Raji (cell line): ENCODE measurements around the gene CHAT.

Experiments used
- POLR2A ChIP-seq: IDR thresholded peaks from 2 replicates; pipeline ENCODE4 v1.6.1; 2011; ENCODE audit warnings: low read depth, low read length, control low read depth; ENCODE audit not compliant: insufficient read depth

CHAT gene

DNA sequence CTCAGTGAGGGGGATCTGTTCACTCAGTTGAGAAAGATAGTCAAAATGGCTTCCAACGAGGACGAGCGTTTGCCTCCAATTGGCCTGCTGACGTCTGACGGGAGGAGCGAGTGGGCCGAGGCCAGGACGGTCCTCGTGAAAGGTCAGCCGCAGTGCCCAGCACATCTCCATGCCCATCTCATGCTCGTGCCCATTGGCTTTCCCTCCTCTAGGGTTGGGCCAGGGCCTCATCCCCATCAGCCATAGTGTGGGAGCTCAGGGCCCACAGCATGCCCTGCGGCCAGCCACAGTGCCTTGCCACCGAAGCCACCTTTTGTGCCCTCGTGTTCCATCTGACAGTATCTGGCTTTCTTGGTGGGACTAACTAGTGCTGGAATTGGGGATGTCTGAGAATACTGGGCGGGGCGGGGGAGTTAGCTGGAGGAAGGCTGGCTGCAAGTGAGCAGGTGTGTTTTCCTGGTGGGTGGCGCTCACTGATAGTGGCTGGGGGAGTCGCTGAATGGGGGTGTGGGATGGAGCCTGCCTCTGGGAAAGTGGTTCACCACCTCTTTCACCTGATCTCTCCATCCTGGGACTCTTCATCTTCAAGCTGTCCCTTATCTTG is 13.9 kb downstream of the CHAT start:
- no peak for TF ChIP-seq POLR2A

DNA sequence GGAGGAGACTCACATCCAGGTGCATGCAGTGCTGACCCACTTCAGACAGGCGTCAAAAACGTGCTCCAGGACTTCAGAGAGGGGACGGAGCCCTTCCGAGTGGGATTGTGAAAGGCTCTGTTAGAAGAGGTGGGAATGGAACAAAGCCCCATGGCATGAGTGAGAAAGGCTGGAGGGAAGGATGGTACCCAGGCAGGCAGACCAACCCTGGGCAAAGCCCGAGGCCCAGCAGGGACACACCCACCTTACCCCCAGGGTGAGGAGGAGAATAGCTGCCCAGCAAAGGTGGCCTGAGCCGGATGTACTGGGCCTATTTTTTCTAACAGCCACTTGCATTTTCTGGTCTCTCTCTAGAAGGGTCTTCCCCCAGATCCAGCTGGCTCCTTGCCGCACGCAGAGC is 14.8 kb downstream of the CHAT start:
- TF ChIP-seq POLR2A, result no peak

DNA sequence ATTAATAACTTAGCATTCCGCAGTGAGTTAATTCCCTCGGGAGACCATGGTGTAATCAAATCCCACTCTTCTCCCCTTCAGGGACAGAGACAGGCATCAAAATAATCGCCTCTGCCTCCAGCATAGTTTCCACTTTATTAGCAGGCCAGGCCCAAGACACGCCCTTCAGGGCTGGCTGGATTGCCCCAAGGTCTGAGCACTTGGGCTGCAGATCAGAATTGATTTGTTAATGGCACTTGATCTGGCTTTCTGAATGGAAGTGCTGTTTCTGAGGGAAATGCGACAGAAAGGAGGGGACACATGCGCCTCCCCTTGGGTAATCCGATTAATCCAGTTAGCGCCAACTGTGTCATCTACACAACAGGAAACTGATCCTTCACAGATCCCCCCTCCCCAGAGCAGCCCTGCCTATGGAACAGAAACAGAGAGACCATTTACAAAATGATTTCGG is 15.6 kb downstream of the CHAT start:
- TF ChIP-seq POLR2A, result no peak

DNA sequence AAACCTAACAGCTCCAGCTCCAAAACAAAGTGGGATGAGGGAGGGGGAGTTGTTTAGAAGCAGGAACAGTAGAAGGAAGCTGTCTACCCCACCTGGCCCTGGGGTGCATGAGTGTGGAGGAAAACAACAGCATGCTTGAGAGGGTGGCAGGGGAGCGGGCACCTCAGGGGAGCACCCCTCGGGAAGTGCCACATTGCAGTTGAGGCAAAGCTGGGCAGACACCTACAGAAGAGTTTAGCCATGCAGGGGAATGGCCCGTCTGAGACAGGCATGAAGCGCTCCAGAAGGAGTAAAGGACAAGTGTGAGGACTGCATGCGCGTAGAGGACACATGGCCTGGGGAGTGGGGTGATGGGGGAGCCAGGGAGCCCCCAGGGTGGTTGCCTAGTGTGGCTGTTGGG is 18.1 kb downstream of the CHAT start:
- no peak for TF ChIP-seq POLR2A

DNA sequence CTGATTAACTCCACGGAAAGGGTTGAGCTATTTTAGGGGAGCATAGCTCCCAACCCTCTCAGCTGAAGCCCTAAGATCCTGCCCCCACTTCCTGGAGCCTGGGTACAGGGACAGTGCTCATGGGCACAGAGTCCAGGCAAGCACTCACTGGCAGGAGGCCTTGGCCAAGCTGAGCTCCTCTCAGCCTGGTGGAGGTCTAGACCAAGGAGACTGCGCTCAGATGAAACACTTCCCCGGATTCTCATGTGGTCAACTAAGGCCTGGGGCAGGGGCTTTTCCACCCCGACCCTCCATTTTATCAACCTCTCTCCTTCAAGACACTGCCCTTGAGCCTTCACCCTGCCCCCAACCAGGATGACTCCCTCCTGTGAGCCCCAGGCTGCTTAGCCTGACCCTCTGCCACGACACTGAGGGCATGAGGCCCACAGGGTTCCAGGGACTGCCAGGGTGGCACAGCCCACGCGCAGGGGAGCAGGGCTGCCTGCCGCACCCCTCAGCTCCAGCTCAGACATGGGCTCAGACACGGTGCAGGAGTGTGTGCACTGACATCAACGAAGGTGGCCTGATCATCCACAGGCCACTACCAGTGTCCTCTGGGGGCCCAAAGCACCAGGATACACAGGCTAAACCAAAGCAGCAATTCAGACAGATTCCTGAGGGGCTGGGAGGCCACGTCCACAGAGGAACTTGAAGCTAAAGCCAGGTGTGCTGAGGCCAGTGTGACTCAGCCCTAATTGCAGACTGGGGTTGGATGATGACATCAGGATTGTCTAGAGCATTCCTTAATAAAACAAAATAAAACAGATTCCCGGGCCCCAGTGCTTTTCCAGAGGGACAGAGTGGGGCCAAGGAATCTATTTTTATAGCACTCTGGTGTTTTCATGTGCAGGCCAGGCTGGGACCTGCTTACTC is 18.8 kb downstream of the CHAT start:
- TF ChIP-seq POLR2A, result no peak

DNA sequence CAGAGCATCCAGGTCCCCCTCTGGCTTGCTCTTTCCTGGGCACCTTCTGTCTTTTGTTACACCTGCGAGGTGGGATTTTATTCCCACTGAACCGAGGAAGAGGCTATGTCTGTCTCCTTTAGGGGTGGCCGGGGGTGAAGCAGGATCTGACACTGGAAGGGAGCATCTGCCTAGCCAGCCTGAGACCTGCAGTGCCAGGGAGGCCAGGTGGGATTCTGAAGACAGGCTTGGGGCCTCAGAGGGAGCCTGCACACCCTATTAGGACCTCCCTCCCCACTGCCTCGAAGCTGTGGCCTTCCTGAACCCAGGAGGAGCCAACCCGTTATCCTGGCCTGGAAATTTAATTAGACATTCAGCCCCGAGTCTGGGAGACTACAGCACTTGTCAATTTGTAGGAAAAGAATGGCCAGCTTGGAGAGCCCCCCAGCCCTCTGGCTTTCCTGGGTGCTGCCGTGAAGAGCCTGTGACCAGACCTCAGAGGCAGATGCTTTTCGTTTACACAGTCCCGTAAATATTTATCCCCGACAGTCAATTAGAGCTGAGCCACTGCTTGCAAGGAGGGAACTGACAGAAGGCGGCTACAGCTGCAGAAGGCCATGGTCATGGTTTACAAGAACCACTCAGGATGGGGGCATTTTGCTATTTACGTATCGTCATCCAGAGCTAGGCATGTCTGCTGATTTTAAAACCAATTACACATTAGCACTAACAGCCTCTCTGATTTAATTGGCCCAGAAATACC is 19.7 kb downstream of the CHAT start:
- TF ChIP-seq POLR2A, result no peak

DNA sequence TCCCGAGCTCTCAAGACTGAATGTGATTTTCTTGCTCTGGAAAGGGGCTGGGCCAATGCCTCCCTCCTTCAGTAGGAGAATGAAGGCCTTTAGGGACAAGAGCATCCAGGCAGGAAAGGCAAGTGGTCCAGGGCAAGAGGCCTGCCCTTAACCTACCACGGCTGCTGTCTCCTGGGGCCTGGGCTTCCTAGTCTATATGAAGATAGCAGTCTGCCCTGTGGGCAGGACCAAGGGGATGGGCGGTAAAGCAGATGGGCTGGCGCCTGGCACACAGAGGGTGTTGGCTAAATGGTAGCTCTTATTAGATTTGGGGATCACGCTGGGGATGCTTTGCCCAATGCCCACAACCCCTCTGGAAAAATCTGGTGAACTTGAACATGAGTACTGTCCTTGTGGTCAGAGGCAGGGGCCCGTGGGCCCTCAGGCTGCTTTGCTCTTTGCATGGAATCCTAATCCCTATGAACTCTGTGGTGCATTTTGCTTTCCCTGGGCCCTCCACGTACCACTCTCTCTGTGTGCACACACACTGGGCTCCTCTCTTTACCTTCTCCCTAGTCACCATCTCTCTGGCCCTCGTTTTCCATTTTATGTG is 20.3 kb downstream of the CHAT start:
- TF ChIP-seq POLR2A, result no peak

DNA sequence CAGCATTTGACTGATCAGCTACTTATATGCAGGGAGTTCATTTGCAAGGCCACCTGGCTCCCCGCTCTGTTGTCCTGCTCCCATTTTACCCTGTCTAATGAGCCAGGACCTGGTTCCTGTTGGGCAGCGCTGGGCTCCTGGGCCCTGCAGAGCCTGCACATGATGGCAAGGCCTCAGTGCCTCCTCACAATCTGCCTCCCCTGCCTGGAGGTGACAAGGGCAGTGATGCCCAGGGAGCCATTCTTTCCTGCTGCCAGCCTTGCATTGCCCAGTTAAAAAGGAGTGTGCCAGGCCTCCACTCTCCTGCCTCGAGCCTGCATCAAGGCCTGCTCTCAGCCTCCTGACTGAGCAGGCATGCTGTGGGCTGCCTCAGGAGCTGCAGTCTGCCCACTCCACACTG is 28.5 kb downstream of the CHAT start:
- TF ChIP-seq POLR2A, result no peak

DNA sequence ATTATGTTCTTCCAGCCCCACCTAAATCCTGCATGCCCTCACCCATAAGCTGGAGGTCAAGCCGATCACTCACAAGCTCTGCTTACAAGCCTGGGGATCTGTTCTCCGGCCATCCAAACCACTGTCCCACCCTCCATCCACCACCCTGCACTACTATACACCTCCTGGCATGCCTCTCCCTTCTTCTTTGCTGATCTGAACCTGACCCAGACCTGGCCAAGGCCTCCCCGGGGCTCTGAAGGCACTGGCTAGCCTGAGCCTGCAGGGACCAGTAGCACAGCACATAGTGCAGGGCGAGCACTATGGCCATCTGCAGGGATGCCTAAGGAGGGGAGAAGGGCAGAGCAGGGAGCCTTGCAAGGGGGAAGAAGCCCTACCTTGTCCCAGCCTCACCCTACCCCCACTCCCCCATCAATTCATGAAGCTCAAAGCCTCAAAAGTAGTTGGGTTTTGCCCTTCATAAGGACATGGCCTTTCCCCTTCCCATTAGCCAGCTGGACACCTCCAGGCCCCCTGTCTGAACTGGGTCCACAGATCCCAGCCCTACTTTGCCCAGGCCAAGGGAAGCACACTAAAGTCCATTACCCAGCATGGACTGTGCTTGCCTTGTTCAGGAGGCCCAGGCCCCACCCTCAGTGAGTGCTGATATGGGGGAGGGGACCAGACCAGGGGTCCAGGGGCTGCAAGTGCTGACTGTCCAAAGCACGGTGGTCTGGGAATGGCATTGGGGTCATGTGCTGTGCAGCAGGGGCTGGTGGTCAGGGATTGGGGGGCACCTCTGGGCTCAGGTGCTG is 29.6 kb downstream of the CHAT start:
- TF ChIP-seq POLR2A, result no peak

DNA sequence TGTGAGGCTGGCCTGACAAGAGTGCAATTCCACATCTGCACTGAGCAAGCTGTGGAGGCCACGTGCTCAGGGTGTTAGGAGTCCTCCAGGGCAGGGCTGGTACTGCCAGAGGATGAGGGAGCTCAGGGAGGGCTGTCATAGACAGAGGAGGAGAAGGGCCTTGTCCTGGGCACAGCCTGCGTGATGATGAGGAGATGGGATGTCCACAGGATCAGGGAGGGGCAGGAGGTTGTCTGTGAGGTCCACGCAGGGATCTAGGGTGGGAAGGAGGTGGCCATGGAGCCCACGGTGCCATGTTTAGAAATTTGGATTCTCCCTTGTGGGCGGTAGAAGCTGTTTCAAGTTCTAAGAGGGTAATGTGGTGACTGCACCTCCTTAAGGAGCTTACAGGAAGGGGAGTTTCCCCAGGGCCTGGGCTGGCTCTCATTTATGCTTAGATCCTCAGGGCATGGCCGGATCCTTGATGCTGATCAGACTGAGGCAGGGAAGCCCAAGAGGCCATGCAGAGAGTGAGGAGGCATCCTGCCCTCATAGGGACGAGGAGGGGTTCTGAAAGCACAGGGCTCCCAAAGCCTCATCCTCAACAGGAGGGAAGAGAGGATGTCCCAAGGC is 30.3 kb downstream of the CHAT start:
- no peak for TF ChIP-seq POLR2A

DNA sequence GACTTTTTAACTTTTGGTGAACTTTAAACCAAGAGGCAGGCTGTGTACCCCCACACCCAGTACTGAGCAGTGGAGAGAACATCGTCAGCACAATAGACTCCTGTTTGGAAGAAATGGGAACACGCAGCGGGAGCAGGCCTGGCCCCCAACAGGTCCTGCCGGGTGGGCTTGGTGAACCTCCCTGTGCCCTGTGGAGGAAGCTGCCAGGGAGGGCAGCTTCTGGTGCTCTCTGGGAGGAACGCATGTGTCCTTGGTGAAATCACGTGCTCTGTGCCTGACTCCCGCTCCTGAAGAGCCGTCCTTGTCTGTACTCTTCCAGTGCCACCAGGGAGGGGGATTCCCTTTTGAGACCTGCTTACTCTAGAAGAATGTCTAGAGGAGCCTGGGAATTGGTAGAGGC is 31.6 kb downstream of the CHAT start:
- TF ChIP-seq POLR2A, result no peak

DNA sequence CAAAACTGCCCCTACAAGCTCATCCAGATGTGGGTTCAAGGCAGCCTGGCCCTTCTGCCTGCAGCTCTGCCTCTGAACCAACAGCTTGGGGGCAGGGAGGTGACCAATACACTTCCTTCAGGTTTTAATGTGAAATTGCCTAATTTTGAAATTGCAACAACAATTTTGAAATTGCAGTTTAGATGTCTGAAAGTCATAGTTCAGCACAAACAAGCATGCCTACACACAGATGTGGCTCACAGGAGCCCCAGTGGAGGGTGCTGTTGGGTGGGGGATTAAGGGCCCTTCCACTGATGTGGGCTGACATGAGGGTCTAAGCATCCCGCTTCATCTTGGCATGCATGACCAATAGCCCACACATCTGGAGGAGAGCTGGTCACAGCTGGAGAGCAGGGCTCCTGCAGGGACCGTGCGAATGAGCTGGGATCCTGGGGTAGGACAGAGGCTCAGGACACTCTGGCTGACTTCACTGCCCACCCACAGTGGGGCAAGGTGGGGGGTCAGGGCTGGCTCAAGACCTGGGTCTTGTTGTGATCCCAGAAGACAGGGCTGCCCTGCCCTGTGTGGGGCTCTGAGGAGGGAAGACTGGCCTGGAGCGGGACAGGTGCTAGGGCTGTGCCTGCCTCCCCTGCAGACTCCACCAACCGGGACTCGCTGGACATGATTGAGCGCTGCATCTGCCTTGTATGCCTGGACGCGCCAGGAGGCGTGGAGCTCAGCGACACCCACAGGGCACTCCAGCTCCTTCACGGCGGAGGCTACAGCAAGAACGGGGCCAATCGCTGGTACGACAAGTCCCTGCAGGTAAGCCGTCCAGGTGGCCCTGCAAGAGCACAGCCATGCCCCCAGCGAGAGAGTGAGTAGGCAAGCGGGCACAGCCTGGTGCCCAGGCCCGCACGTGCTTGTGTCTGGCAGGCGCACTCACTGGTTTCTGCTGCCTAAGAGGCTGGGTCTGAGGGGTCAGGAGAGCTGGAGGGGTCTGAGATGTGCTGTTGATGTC is 32.3 kb downstream of the CHAT start:
- TF ChIP-seq POLR2A, result no peak

DNA sequence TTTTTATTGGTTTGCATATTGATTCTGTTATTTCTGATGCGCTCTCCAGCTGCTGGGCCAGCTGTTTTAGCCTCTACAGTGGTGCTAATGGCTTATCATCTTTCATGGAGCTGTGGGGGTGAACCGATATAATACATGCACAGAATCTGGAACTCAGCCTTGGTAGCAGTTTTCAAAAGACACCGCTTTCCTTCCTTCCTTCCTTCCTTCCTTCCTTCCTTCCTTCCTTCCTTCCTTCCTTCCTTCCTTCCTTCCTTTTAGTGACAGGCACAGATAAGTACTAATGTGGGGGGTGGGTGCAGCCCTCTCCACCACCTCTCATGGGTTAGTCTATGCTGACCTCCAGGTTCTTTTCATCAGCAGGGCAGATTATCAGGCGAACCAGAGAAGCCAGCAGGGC is 33.7 kb downstream of the CHAT start:
- no peak for TF ChIP-seq POLR2A
